Activated T-helper 1 cell treated with anti-CD3 and anti-CD28 coated beads, Interleukin-2, amount 50 U/mL, for 16 hours (primary cell): ENCODE data around the gene LAMC1.

Experiments used
- DNase-seq, 2 donors: peaks; one replicate each; pipeline ENCODE4 v3.0.0-alpha.2; 2020; ENCODE audit warnings: low read depth in 1 of 2, low spot score in 1 of 2

LAMC1 gene

DNA sequence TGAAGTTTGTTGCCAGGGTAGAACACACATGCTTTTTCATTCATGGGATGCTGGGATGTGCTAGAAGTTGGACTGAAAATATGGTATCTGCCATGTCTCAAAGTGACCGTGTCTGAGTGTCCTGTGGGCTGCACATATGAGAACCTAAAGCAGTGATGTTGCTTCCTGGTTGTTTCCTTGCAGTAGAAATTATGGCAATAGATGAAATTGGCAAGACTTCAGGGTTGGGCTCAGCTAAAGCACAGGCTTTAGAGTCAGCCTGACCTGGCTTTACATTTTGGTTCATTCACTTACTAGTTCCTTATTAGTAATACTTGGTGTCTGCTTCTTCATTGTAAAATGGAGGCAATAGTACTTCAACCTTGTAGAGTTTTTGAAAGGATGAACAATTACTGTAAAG is 165.0 kb downstream of the LAMC1 start:
- no peak for DNase-seq

DNA sequence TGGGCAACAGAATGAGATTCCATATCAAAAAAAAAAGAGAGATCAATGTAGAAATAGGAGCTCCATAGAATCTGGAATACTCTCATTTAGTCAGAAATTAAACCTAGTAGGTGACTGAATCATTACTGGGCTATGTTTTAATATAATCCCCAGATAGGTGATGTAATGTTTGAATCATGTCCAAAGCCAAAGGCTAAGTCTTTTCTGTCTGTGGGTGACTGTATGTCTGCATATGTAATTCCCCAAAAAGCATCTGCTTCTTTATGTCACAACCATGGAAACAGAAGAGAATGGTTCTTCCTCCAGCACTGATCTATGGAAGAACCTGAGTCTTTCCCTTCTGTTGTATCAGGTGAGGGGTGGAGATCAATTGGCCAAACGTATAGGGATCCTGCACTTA is 168.6 kb downstream of the LAMC1 start:
- DNase-seq: no peak

- no peak for DNase-seq
Observed at GRCh38 chr1:183193963-183194525, 170.8 kb downstream of the LAMC1 start.

- no peak for DNase-seq
Observed at GRCh38 chr1:183194527-183195141, 171.4 kb downstream of the LAMC1 start.

DNA sequence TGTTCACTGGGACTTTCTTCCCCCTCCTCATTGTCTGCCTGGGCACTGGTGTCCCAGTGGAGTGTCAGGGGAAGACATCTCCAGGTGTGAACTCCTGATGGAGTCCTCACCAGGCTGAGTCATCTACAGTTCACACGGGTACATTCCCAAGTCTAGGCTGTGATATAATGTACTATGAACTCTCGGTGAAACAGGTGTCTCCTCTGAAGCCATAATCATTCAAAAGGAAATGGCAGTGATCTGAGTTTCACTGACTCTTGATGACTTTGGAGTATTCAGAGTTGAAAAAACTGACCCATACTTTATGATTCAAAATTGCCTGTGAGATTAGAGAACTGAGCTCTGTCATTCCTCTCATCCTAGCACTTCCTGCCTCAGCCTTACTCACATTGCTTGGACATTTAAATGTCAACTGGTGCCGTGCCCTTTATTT is 171.9 kb downstream of the LAMC1 start:
- no peak for DNase-seq
